Measurements from ENCODE around the gene CLCN1.
"Not testable (repeated sequence)": the region's sequence is repeated elsewhere in the genome, so short reads cannot be mapped to it uniquely, and the experiment has no call there.

DNA sequence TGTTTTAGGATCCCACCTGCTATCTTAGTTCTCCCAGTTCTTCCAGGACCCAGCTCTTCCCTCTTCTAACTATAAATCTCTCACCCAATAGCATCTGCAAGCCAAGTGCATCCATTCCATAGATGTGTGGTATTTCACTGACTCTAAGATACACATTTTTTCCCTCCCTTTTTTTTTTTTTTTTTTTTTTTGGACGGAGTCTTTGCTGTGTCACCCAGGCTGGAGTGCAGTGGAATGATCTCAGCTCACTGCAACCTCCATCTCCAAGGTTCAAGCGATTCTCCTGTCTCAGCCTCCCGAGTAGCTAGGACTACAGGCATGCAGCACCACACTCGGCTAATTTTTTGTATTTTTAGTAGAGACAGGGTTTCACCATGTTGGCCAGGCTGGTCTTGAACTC is 26.0 kb upstream of the CLCN1 start:
- TF ChIP-seq POLR2A (IDR thresholded peaks at IDR 0.05; ENCODE audit: extremely low read depth, insufficient read length); MYC (IDR thresholded peaks at IDR 0.05; ENCODE audit: low read depth, low read length): not testable (repeated sequence)
- TF ChIP-seq, protein P1, sequence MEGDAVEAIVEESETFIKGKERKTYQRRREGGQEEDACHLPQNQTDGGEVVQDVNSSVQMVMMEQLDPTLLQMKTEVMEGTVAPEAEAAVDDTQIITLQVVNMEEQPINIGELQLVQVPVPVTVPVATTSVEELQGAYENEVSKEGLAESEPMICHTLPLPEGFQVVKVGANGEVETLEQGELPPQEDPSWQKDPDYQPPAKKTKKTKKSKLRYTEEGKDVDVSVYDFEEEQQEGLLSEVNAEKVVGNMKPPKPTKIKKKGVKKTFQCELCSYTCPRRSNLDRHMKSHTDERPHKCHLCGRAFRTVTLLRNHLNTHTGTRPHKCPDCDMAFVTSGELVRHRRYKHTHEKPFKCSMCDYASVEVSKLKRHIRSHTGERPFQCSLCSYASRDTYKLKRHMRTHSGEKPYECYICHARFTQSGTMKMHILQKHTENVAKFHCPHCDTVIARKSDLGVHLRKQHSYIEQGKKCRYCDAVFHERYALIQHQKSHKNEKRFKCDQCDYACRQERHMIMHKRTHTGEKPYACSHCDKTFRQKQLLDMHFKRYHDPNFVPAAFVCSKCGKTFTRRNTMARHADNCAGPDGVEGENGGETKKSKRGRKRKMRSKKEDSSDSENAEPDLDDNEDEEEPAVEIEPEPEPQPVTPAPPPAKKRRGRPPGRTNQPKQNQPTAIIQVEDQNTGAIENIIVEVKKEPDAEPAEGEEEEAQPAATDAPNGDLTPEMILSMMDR (IDR thresholded peaks at IDR 0.05; ENCODE audit: low read depth, low read length), result not testable (repeated sequence)
- TF ChIP-seq, protein P2, sequence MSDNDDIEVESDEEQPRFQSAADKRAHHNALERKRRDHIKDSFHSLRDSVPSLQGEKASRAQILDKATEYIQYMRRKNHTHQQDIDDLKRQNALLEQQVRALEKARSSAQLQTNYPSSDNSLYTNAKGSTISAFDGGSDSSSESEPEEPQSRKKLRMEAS (IDR thresholded peaks at IDR 0.05; ENCODE audit: low read depth, low read length), result not testable (repeated sequence)
